T-helper 2 cell treated with Interferon-gamma antibody and Interleukin-4, amounts not matched to agents 100 ng/mL and 5 ng/mL, for 36 hours (primary cell): ENCODE results near the gene MPV17L2. TPM values are rescaled to one million over a fixed set of nuclear protein-coding genes. Genes with fewer than 3 reads are reported as not detected.

ENCODE experiments used
- intact Hi-C: fragments of 100-400 bp; cut with micrococcal nuclease; formaldehyde crosslinking; loops from one replicate; pipeline ENCODE4 v1.15.1; 2023
- total RNA-seq: library from RNA; stranded (reverse); gene quantifications from 2 replicates; pipeline ENCODE4 v1.2.3, GENCODE V29; 2022

Gene MPV17L2
- total RNA-seq, 1 donor from 2014 or later, result 9.6 TPM

DNA sequence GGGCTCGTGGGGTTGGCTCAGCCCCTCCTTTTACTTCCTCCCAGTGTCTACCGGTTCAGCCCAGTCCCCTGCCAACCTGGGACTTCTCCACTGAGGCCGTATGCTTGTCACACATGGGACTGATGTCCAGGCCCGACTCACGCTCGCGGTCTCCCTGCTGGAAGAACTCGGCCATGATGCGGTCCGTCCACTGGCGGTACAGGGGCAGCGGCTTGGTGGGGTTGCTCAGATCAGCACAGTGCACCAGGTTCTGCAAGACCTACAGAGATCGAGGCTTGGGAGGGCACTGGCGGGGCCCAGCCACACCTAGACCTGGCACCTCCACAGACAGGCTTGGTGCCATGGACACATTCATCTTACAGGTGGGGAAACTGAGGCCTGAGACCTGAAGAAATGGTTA lies 18.7 kb downstream of the MPV17L2 start:
- intact Hi-C loops, result no loop called here

DNA sequence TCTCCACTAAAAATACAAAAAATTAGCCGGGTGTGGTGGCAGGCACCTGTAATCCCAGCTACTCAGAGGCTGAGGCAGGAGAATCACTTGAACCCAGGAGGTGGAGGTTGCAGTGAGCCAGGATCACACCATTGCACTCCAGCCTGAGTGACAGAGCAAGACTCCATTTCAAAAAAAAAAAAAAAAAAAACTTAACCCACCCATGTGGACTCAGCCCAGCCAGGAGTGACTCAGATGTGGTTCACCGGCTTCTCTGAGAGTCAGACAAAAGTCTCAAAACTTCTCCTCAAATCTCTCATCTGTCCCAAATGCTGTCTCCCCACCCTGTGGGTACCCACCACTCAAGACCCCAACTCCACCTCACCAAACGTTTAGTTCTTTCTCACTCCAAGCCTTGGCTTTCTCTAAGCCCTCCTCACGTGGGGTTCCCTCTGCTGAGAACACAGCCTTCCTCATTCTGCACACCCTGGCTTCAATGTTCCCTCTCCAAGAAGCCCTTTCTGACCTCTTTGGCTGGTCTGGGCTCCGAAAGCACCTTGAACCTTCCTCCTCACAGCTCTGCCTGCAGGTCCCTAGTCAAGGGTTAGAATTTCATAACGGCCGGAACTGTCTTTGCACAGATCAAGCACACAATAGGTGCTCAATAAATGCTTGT lies 21.9 kb downstream of the MPV17L2 start:
- intact Hi-C loops, result no loop called here

DNA sequence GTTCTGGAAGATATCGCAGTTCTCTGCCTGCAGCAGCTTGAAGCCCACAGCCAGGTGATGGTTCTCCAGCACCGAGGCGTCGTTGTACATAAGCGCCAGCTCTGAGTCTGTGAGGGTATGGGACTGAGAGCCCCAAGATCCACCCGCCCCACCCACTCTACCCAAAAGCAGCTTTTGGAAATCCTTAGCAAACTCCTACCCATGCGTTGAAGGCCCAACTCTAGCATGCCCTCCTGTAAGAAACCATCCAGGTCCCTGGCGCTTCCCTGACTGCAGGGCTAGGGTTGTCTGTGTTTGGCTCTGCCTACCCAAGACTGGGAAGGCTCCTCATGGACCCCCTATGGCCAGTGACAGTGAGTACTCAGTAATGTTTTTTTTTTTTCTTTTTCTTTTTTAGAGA lies 23.8 kb downstream of the MPV17L2 start:
- intact Hi-C loops, result no loop called here

DNA sequence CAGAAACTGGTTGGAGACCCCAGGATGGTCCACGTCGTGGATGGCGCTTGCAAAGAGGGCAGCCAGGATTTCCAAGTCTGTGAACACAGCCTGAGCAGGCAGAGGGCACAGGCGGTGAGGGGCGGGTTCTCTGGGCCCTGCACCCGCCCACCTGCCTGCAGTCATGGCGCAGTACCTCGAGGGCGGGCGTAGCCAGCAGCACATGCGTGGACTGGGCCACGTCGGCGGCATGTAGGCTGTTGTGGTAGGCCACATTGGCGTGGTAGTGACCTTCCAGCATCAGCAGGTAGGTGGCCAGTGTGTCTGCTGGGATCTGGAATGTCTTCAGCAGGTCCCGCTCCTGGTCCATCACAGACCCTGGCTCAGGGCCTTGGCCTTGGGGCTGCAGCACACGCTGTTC lies 25.1 kb downstream of the MPV17L2 start:
- intact Hi-C loops, result no loop called here

DNA sequence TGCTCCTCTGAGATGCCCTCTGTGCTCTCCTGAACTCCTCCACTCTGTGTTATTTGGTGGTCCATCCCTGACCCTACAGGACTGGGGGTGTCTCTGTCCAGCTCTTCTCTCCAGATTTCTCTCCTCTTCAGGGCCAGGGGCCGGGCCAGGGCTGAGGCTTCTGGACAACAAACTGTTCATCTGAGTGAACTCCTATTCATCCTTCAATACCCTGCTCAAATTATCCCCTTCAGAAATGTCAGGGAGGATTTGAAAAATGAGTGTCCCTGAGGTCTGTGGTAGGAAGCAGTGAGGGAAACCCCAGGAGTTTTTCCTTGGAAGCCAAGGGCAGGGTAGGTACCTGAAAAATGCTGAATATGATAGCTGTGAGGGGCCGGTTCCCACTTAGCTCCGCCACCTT lies 25.6 kb downstream of the MPV17L2 start:
- intact Hi-C loops, result no loop called here

DNA sequence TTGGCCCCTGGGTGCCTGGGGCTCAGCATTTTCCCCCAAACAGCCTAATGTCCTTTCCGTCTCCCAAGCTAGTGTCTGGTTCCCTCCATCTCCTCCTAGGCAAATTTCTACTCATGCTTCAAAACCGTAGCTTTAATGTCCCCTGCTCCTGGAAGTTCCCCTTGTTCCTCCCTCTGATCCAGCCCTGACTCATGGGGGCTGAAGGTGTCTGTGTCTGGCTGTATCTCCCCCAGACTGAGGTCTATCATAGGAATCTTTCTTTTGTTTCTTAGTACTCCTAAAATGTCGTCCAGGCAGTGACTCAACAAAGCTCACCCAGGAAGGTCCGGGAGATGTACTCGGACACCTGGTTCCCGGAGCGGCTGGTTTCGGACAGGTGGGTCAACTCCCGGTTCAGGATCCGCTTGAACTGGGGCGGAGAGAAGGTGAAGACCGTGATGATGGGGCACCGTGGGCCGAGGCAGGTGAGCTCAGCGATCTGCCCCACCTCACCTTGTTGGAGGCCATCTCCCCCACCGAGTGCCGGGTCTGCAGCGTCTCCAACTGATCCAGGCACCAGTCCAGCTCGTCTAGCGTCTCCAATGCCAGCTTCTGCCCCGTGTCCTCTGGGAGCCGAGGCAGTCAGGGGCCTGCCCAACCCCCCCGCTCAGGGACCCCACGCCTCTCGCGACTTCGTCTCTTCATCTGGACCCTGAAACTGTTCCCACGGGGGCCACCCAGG lies 27.1 kb downstream of the MPV17L2 start:
- intact Hi-C loops, result no loop called here

DNA sequence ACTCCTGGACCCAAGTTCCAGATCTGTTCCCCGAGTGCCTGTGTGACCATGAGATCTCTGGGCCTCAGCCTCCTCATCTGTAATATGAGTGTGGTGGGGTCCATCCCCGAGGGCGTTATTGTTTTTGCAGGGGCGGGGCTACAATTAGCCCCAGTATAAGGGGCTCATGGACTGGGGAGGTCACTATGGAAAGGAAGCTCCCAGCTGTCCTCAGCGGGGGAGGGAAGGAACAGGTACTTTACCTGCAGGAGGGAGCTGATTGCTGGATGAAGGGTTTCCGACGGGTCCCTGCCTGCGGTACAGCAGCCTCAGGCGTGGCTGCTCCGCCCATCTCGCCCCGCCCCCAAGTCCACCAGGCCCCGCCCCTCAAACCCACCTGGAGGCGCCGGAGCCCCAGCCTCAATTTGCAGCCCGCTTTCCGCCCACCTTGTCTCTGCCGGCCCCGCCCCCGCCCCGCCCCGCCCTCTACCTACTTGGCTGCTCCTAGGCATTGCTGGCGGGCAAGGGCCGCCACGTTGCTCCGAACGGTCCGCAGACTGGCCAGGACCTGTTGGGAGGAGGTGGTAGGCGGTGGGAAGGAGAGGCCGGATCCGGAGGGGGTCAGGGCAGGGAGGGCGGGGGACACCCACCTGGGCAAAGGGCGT lies 27.7 kb downstream of the MPV17L2 start:
- intact Hi-C loops, result no loop called here

DNA sequence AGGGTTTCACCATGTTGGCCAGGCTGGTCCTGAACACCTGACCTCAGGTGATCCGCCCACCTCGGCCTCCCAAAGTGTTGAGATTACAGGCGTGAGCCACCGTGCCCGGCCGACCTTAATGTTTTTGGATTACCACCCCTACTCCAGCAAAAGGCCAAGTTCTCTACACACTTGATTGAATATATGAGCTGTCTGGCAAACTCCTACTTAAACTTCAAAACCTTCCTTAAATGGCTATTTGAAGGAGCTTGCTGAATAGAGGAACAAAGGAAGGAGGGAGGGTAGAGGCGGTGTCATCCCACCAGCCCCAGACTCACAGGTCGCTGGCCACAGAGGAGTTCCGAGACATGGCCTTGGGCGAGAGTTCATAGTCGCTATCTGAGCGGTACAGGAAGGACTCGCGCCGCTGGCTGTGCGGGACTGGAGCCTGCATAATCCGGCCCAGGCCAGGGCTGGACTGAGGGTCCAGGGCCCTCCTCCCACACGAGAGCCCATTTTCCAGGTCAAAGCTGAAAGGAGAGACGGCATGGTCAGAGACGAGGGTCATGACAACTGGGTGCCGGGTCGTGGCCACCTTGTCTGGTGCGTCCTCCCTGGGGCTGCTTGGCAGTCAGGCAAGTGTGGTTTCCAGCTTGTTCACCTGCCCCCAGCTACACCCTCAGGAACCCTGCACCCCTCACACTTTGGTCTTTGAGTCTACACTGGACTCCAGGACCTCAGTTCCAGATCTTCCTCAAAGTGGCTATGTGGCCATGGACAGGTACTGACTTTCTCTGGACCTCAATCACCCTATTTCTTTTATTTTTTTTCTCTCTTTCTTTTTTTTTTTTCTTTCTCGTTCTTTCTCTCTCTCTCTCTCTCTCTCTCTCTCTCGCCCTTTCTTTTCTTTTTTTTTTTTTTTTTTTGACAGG lies 29.1 kb downstream of the MPV17L2 start:
- intact Hi-C loops, result no loop called here

DNA sequence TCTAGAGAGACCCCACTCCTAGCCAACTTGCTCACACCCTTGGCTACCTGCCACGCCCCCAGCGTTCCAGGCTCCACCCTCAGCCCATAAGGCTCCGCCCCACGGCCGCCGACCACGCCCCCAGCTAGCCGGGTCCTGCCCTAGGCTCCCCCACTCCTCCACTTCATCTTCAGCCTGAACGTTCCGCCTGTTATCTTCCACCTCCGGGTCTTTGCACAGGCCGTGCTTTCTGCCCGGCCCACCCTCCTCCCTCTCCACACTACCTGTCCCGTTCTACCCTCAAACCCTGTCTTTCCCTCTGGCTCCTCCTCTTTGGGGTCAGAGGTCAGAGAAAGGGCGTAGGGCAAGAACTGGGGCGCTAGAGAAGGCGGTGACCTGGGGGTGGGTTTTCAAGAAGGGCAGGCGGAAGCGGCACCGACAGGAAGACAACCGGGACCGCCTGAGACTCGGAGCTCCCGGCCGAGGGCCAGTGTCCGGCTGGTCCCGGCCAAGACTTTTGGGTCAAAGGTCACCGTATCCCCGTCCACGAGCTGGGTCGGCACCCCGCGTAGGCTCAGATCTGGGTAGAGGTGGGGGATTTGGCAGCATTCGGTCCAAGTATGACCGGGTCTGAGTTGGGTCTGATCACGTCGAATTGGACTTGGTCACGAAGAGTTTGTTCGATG lies 31.0 kb downstream of the MPV17L2 start:
- intact Hi-C loops, result no loop called here

DNA sequence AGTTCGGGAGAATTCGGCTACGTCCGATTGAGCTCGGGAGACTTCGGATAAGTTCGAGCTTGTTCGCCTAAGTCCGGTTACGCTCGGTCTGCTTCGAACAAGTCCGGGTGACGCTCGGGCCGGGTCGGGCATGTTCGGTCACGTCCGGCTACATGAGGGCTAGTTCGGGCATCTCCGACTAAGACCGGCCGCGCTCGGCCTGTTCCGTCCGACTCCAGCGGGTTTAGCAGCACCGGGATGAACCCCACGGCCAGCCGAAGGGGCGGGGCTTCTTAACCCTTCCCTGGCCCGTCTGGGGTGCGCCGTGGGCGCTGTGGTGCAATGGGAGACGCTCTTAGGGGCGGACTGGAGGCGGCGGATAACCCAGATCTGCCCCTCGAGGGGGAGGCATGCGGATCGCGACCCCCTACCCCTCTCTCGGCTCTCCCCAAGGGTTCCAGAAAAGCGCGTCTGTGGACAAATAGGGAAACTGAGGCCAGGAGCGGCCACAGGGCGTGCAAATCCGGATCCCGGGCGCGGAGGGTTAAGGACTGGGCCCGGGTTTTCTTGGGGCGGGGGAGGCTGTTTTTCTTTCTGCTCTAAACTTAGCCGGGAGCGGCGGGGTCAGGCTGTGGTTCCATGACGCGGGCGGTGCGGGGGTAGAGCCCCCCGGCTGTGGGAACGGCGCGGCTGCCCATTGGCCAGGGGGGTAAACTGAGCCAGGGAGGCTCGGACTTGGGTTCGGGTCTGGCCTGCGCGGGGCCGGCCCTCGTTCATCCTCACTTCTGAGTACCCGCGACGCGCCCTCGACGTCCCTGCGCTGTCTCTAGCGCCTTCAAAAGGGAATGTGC lies 31.7 kb downstream of the MPV17L2 start:
- intact Hi-C loops, result no loop called here

DNA sequence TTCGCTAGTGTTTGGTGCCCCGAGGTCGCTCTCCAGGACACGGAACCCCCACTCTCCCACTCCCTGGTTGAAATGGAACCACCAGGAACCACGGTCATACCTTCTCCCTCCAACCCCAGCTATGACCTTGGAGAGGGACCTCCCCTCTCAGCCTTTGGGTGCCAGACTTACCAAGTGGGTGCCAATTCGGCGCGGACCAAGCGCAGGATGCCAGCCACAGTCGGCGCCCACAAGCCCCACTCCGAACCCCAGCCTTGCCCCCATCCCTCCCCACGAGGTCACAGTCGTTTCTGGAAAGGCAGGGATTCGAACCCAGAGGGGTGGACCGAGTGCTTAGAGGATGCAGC lies 32.3 kb downstream of the MPV17L2 start:
- intact Hi-C loops, result no loop called here

DNA sequence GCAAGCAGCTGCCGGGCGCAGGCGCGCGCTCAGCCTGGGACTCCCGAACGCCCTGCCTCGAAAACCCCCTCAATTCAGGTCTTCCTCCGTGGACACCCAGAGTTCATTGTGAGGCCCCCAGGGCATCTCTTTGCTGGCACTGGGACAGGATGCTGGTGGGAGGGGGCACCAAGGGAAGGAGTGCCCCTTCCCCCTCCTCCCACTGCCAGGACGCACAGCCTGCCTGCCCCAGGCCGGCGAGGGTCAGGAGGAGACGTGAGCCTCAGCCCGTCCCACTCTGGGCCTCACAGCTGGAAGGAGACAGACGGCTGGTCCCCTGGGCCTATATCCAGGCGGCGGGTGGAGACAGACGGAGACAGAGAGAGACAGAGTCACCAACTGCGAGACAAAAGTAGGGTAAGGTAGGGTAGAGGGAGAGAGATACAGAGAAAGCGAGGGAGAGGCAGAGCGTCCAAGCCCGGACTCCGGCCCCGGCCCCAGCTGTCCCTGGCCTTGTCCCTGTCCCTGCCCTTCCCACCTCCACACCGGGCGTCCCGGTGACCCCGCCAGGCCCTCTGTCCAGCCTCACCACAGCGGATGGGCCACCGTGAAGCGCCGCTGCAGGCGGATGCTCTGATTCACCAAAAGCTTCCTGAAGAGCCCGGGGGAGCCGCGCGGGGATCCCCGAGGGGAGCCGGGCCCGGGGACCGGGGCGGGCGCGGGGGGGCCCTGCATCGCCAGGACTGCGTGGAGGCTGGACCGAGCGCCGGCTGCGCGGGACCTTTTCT lies 32.9 kb downstream of the MPV17L2 start, which contains the start of gene PDE4C:
Gene PDE4C, minus strand, starts transcription at position 737 of the 767 bp plus-strand sequence. Its CDS starts 23 bp downstream, at position 714.
- intact Hi-C loops, result no loop called here

DNA sequence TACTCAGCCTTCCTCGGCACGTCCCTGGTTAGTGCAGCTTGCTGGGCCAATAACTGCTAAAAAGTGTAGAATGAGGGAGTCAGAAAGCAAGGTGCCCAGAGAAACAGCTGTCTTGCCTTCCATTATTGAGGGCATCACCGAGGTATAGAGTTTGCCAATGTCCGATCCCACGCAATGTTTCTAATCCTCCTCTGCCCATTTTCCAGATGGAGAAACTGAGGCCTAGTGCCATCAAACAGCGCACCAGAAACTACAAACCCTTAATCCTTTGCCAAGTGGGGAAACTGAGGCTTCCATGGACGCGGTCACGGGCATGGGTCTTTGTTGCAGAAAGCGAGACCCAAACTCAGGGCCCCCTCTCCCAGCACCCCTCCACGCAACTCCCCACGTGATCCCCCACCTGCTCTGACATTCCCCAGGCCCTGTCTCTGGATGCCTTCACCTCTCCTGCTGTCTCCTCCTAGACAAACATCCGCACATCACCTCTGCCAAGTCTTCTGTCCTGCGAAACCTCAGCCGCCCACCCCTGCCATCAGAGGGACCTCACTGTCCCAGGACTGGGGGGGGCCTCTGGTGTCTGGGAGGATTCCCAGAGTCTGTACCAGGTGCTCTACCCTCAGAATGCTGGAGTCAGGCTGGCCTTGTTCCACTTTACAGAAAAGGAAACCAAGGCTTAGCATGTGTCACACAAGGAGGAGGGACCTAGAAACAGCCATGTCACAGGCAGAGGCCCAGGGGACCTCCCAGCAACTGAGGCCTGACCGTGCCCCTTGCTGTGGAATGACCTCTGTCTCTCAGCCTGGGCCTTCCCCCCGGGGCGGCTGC lies 34.1 kb downstream of the MPV17L2 start:
- intact Hi-C loops, result no loop called here

DNA sequence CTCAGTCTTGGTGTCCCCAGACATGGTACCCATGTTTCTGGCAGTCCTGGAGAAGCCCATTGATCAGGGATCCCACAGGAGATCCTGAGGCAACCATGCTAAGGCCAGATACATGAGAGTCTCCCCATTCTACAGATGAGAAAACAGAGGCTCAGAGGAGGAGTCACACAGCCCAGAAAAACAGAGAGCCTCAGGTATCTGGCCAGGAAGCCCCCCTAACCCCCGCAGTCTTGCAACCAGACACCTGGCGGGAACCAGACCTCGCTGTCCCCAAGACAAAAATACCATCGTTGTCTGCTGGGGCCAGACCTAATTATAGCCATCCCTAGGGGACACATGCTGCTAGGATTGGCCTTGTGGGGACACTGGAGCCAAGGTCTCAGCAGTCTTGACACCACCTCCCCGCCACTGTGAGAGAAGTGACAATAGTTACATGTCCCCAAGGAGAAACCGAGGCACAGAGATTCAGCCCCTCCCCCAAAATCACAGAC lies 34.8 kb downstream of the MPV17L2 start:
- intact Hi-C loops, result no loop called here

DNA sequence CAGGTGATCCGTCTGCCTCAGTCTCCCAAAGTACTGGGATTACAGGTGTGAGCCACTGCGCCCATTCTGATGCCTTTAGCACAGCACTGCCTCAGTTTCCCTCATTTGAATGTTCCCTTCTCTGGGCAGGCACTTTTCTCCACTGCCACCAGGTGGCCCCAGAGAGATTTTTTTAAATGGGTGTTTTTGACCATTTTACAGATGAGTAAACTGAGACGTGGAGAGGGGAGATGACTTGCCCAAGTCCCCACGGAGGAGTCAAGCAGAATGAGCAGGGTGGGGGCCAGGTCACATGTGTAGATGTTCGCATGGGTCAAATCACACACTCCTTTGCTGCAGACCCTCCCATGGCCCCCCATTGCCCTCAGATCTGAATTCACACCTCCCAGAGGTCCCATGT lies 36.5 kb downstream of the MPV17L2 start:
- intact Hi-C loops, result loop anchor here (1.0 kb wide), 1 partner anchor 99 kb away; no protein-coding TSS in a partner anchor

DNA sequence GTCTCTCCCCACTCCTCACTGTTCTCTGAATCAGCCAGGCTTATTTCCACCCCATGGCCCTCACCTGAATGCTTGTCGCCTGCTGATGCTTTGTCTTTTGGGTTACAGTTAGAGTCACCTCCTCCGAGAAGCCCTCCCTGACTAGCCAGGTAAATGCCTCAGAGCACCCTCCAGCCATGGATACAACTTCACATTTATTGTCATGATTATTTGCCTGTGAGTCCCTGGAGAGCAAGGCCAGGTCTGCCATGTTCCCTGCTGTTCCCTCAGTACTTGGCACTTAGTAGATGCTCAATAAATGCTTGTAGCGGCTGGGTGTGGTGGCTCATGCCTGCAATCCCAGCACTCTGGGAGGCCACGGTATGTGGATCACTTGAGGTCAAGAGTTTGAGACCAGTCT lies 36.9 kb downstream of the MPV17L2 start:
- intact Hi-C loops, result loop anchor here (1.0 kb wide), 1 partner anchor 98 kb away; no protein-coding TSS in a partner anchor

DNA sequence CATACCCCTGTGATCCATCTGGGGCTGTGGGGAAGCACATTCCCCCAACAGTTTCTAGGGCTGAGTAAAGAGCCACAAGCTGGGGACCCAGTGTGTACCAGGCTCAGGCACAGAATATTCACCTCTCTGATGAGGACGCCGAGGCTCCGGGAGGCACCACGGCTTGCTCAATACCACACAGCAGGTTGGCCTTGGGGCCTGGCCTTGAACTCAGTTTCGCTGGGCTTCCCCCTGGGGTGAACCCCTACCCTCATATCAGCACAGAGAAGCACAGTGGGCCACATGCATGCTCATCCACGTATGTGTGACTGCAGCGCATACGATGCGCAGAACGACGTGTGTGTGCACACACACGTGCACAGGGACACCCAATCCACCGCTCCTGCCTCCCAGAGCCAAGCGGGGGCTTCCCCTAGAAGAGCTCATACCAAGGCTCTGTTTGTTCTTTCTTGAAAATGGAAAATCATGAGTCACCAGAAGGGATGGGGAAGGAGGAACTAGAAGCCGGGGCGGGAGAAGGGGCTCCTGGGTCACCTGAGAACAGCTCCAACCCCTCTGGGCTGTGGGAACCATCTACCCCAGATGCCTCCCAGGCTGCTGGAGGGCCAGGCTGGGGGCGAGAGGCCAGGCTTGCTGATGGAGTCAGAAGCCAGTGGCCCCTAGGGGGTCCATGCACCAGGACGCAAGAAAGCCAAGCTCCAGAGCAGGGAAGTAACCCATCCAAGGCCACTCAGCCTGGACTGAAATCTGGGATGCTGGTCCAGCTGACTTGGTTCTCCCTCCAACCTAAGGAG lies 38.1 kb downstream of the MPV17L2 start:
- intact Hi-C loops, result no loop called here
